OCI-LY7 (cell line): ENCODE data around the gene RCOR1. TPM values are rescaled to one million over a fixed set of nuclear protein-coding genes. Genes with fewer than 3 reads are reported as not detected.

Experiments
- BruUV-seq: library from RNA; stranded (reverse); fragments of 400-500 nt; replicated peaks from 2 replicates; lab custom pipeline; 2021; lab: Mats Ljungman, UMichigan
- CTCF ChIA-PET: fragments of 300-600 bp; sonication (Branson Sonifier 250); formaldehyde crosslinking; loops from one replicate; lab custom pipeline; 2022; ENCODE audit warnings: antibody characterized with exemption; ENCODE audit not compliant: unreplicated experiment; lab: Charles Lee
- POLR2A ChIA-PET: fragments of 300-600 bp; sonication (Branson Sonifier 250); formaldehyde crosslinking; loops from one replicate; lab custom pipeline; 2022; ENCODE audit warnings: antibody characterized with exemption; lab: Charles Lee
- DNase-seq: peaks from one replicate; pipeline ENCODE4 v3.0.0-alpha.2; 2015; ENCODE audit warnings: low spot score
- H2AFZ ChIP-seq: fragments of 200-600 bp; sonication (generic), shearing (Covaris generic); 2 replicates; pipeline ENCODE4 v1.6.1; 2014; ENCODE audit warnings: mild to moderate bottlenecking, antibody characterized with exemption, low read length, moderate library complexity
- H3K27ac ChIP-seq: fragments of 200-600 bp; sonication (generic); 2 replicates; pipeline ENCODE4 v1.5.1; 2014; ENCODE audit warnings: mixed run types, low read depth, mild to moderate bottlenecking, moderate library complexity, low read length, inconsistent platforms; ENCODE audit not compliant: poor library complexity, severe bottlenecking
- H3K36me3 ChIP-seq: fragments of 200-600 bp; sonication (generic); 2 replicates; pipeline ENCODE4 v1.6.1; 2014; ENCODE audit warnings: mild to moderate bottlenecking, antibody characterized with exemption, low read length, moderate library complexity, mixed read lengths; ENCODE audit not compliant: insufficient read depth
- H3K4me1 ChIP-seq: fragments of 200-600 bp; sonication (generic); 2 replicates; pipeline ENCODE4 v1.5.1; 2014; ENCODE audit warnings: mild to moderate bottlenecking, low read length; ENCODE audit not compliant: insufficient read depth, poor library complexity, severe bottlenecking
- H3K4me2 ChIP-seq: fragments of 200-600 bp; sonication (generic); 2 replicates; pipeline ENCODE4 v1.6.1; 2014; ENCODE audit warnings: mild to moderate bottlenecking, low read length
- H3K4me3 ChIP-seq: fragments of 200-600 bp; sonication (generic); 2 replicates; pipeline ENCODE4 v1.5.1; 2014; ENCODE audit warnings: mild to moderate bottlenecking, low read depth, low read length; ENCODE audit not compliant: poor library complexity, severe bottlenecking
- H3K79me2 ChIP-seq: fragments of 200-600 bp; sonication (generic); 2 replicates; pipeline ENCODE4 v1.6.1; 2016; ENCODE audit warnings: low read depth, mild to moderate bottlenecking, low read length, moderate library complexity, mixed read lengths; ENCODE audit not compliant: insufficient read depth
- H3K9me2 ChIP-seq: fragments of 200-600 bp; sonication (generic); 2 replicates; pipeline ENCODE4 v1.6.1; 2016; ENCODE audit warnings: mild to moderate bottlenecking, low read length, mixed read lengths; ENCODE audit not compliant: insufficient read depth
- H3K9me3 ChIP-seq: fragments of 200-600 bp; sonication (generic); 2 replicates; pipeline ENCODE4 v1.6.1; 2014; ENCODE audit warnings: mild to moderate bottlenecking, mixed run types, low read length, mixed read lengths
- H4K20me1 ChIP-seq: fragments of 200-600 bp; sonication (generic); 2 replicates; pipeline ENCODE4 v1.6.1; 2014; ENCODE audit warnings: mild to moderate bottlenecking, antibody characterized with exemption, low read length, moderate library complexity, mixed read lengths; ENCODE audit not compliant: insufficient read depth
- CTCF ChIP-seq: fragments of 200-600 bp; sonication (generic); conservative IDR thresholded peaks from 2 replicates; pipeline ENCODE4 v1.5.1; 2014; ENCODE audit warnings: mild to moderate bottlenecking, antibody characterized with exemption, low read length, moderate library complexity, mixed read lengths
- EZH2phosphoT487 ChIP-seq: fragments of 200-600 bp; sonication (generic); IDR thresholded peaks from 2 replicates; pipeline ENCODE4 v1.6.1; 2018; ENCODE audit warnings: low read depth, borderline replicate concordance, mild to moderate bottlenecking, mixed run types, antibody characterized with exemption, low read length, moderate library complexity, mixed read lengths
- intact Hi-C: fragments of 100-400 bp; cut with micrococcal nuclease; formaldehyde crosslinking; loops from one replicate; pipeline ENCODE4 v1.10.0; 2022; ENCODE audit not compliant: unreplicated experiment
- total RNA-seq, 2 experiments: library from RNA; depleted of rRNA in 1 of 2; stranded (reverse); fragments of >200 nt in 1 of 2; shearing (Covaris generic) in 1 of 2; gene quantifications; 2 replicates each; pipeline ENCODE4 v1.2.3, GENCODE V29; 2014 to 2022

The RCOR1 gene
- total RNA-seq, 2 experiments from 2014 or later, result 12.1 to 30.2 TPM

GRCh38 chr14:102608064-102608446, 15.6 kb downstream of the RCOR1 start:
- Histone ChIP-seq H3K4me1 (peaks cover 71% of the 10 kb centered on the region), H3K9me2 (no peaks in the 10 kb centered on the region), H2AFZ (no peak overlapping the region), H3K4me2 (peak overlapping the region; percentile 36), H3K4me3 (peak overlapping the region; percentile 6), H4K20me1 (peaks cover 10% of the 10 kb centered on the region), H3K36me3 (peaks cover 33% of the 10 kb centered on the region), H3K79me2 (peaks cover 98% of the 10 kb centered on the region), H3K9me3 (no peaks in the 10 kb centered on the region), H3K27ac (peak overlapping the region; percentile 33)
- TF ChIP-seq CTCF, result no peak
- TF ChIP-seq EZH2phosphoT487, result no peak
- intact Hi-C loops, result loop anchor here (1.0 to 5.0 kb wide), 2 partner anchors 14 to 34 kb away; no protein-coding TSS in a partner anchor
- ChIA-PET POLR2A (interaction anchor here (0.6 to 3.3 kb wide), 5 partner anchors 13 to 1027 kb away, joined by 3 to 18 read pairs (median 3); no protein-coding TSS in a partner anchor), CTCF (interaction anchor here (1.2 kb wide), 1 partner anchor 13 kb away, joined by 4 read pairs; no protein-coding TSS in a partner anchor)
- DNase-seq, result no peak
- BruUV-seq, result no TSS peak

GRCh38 chr14:102610968-102611811, 18.7 kb downstream of the RCOR1 start:
- H3K9me2 ChIP-seq, result no peaks in the 10 kb centered on the region
- no peak overlapping the region for H3K4me3 ChIP-seq
- H3K36me3 ChIP-seq, result peaks cover 38% of the 10 kb centered on the region
- intact Hi-C loops, result no loop called here
- H2AFZ ChIP-seq, result no peak overlapping the region
- peak; percentile 35 for DNase-seq
- no peaks in the 10 kb centered on the region for H3K9me3 ChIP-seq
- peaks cover 82% of the 10 kb centered on the region for H3K79me2 ChIP-seq
- H3K4me1 ChIP-seq, result peaks cover 49% of the 10 kb centered on the region
- H3K27ac ChIP-seq, result peak overlapping the region; percentile 59
- ChIA-PET POLR2A (interaction anchor here (0.7 to 3.3 kb wide), 5 partner anchors 9 to 736 kb away, joined by 3 to 18 read pairs (median 6); no protein-coding TSS in a partner anchor), CTCF (no interaction called here)
- TF ChIP-seq CTCF, result no peak
- TF ChIP-seq EZH2phosphoT487, result no peak
- H3K4me2 ChIP-seq, result peak overlapping the region; percentile 34
- H4K20me1 ChIP-seq, result no peaks in the 10 kb centered on the region
- TSS peak; percentile 7 for BruUV-seq
